ENCODE data around the gene IL17F.

Gene IL17F

DNA sequence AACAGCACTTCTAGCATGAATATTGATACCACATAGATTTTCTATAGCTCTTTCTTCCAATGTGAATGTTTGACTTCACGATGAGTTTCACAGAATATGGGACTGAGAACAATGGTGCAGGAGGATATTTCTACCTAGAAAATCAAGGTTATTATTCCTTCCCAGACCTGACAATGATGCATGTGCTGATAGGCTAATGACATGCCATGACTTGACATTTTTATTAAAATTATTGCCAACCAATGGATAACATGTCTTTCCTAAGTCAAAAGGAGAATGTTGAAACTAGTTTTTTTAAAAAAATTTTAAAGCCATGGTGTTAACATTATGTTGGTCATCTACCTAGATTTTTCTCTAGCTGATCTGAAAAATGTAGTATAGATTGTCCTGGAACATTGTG, 57.2 kb downstream of the IL17F start:
- DNase-seq: no peak

All from NCI-H226 (cell line).